ENCODE data around the gene MYPN.

- TF ChIP-seq CTCF (IDR thresholded peaks at IDR 0.05; ENCODE audit: low read depth, low read length) (no peak), POLR2A (IDR thresholded peaks at IDR 0.05; ENCODE audit: extremely low read depth, insufficient read length) (no peak)
Observed at GRCh38 chr10:68103261-68103878, 5.9 kb upstream of the MYPN start.
